GM13977 (cell line): ENCODE measurements around the gene AQP3.

ENCODE experiments used
- DNase-seq: peaks from one replicate; pipeline ENCODE4 v3.0.0; 2012; ENCODE audit warnings: low spot score
- in situ Hi-C: fragments of 300-500 bp; cut with MboI; formaldehyde crosslinking; loops from one replicate; pipeline ENCODE4 v1.12.0; 2022; ENCODE audit warnings: low sequenced_read_pairs, low pct_unique_long_range_greater_than_20kb, mixed read lengths, inconsistent platforms; ENCODE audit not compliant: unreplicated experiment
- TF ChIP-seq, protein P1 (sequence below): IDR thresholded peaks from 2 replicates; pipeline ENCODE4 v1.5.1; 2012; ENCODE audit warnings: mild to moderate bottlenecking, control low read depth; ENCODE audit not compliant: insufficient read depth; ENCODE audit errors: extremely low read depth, missing control alignments

Gene AQP3

DNA sequence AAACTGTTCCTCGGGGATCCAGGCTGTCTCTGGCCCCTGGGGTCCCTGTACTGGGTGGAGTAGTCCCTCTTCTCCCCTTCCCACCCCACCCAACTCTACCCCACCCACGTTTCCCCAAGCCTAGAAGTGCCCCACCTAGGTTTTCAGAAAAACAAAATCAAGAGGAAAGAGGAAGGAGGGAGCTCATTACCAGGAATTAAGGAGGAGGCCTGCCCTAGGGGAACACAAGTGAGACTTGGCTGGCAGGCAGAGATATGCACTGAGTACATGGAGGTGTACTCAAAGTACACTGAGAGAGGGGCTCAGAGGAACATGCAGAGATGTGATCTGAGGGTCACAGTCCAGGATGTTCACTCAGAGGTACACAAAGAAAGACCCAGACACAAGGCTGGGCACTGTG, 10.2 kb downstream of the AQP3 start:
- TF ChIP-seq, protein P1, sequence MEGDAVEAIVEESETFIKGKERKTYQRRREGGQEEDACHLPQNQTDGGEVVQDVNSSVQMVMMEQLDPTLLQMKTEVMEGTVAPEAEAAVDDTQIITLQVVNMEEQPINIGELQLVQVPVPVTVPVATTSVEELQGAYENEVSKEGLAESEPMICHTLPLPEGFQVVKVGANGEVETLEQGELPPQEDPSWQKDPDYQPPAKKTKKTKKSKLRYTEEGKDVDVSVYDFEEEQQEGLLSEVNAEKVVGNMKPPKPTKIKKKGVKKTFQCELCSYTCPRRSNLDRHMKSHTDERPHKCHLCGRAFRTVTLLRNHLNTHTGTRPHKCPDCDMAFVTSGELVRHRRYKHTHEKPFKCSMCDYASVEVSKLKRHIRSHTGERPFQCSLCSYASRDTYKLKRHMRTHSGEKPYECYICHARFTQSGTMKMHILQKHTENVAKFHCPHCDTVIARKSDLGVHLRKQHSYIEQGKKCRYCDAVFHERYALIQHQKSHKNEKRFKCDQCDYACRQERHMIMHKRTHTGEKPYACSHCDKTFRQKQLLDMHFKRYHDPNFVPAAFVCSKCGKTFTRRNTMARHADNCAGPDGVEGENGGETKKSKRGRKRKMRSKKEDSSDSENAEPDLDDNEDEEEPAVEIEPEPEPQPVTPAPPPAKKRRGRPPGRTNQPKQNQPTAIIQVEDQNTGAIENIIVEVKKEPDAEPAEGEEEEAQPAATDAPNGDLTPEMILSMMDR, result no peak
- no peak for DNase-seq
- in situ Hi-C loops, result no loop called here

DNA sequence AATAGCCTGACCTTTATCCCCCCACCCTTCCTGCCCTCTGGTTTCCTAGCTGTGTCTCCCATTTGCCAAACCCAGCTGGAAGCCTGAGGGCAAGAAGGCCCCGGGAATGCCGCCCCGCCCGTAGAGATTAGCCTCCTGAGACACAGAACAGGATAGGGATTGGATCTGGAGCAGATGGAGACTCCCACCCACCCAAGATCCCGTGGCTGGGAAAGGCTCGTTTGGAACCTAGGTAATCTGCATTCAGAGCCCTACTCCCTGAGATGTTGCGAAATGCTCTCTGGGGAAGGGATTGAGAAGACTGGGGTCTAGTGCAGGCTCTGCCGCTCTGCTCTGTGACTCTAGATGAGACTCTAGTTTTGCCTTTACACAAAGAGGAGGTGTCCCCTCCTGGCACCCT, 10.9 kb downstream of the AQP3 start:
- DNase-seq, result no peak
- TF ChIP-seq, protein P1, result no peak
- in situ Hi-C loops, result no loop called here

DNA sequence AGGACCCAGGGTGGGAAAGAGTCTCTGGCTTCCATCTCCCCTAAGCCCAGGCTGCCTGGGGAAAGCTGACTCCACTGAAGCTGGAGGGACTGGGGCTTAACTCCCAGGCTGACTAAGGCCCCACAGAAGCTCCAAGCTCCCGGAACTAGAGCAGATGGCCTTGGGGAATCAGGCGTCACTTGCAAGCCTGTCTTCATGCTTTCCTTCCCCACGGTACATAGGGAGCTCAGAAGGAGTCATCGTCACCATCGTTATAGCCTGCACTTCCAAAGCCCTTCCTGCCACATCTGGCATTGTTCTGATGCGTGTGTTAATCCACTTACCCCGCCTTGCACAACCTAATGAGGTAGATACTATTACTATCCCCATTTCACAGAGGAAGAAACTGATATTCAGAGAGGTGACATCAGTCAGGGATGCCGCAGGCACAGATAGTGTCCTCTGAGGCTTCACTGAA, 11.5 kb downstream of the AQP3 start:
- DNase-seq, result no peak
- TF ChIP-seq, protein P1, result no peak
- in situ Hi-C loops, result no loop called here

DNA sequence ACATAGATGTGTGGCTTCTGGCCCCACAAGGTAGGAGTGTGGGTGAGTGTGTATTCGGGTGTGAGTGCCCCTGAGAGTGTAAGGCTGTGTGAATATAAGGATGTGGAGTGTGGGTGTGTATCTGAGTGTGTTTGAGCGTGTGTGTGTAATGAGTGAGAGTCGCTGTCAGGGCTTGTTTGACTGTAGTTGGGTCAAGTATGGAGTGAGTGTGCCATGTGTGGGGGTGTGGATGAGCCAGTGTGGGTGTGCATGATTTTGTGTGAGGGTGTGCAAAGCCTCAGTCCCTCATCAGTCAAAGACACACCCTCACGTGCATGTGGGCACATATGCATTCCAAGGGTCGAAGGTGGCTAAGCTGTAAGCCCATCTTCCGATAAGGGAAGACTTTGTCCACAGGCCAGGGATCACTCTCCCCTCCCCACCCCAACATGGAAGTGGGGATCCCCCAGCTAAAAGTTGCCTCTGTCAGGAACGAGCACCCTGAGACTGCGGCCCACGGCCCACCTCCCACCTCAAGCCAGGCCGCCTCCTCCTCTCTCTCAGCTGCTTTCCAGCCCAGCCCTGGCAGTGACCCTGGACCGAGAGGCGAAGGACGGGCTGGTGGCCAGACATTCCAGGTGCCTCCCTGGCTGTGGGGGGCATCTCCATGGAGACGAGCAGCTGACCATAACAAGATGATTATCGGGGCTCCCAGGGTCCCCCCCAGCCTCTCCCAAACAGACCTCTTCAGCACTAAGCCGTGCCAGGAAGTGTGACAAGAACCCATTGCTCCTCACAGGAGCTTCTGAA, 12.9 kb downstream of the AQP3 start:
- in situ Hi-C loops, result no loop called here
- TF ChIP-seq, protein P1, result no peak

DNA sequence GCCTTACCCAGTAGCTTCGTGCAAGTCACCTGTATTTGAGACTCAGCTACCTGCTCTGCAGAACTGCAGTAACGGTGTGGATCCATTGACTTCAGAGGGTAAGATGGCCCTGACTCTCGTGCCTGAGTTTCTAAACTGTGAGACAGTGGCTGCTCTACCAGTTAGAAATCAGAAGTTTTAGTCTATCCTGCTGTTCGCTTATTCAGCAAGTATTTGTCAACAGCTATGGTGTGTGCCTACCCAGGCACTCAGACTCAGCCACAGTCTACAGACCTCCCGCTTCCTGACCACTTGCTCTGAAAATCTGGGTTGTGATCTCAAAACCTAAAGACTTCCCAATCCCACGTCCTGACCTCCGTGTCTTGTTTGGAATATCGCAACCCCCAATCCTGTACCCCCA, 13.5 kb downstream of the AQP3 start:
- in situ Hi-C loops, result no loop called here
- no peak for DNase-seq
- TF ChIP-seq, protein P1, result no peak

More for the DNA sequence above, 12.9 kb downstream of the AQP3 start:
- no peak for DNase-seq

DNA sequence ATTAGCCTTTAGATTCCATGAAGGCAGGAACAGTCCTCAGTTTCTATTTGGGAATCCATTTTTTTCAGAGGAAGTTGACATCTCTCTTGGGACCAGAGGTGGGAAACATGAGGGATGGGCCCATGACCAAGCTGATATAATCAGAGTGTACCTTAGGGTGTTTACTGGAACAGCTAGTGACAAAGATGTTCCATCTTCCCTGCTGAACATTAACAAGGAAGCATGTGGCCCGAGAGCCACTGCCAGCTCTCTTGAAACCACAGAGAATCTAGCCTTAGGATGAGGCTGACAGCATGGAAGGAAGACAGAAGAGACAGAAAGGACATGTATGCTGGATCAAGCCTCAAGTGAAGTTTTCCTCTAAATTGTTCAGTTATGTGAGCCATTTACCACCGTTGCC, 16.0 kb downstream of the AQP3 start:
- DNase-seq, result no peak
- TF ChIP-seq, protein P1, result no peak
- in situ Hi-C loops, result no loop called here
